Colonic mucosa (tissue), 4 donors: ENCODE measurements around the gene XRCC3. TPM values are rescaled to one million over a fixed set of nuclear protein-coding genes. Genes with fewer than 3 reads are reported as not detected.

Source experiments
- DNase-seq: peaks from one replicate; pipeline ENCODE4 v3.0.0-alpha.2; 2020
- H3K27ac ChIP-seq: fragments of 200-600 bp; one replicate; pipeline ENCODE4 v1.8.0; 2021
- H3K27me3 ChIP-seq: fragments of 200-600 bp; one replicate; pipeline ENCODE4 v1.8.0; 2021
- H3K36me3 ChIP-seq: fragments of 200-600 bp; one replicate; pipeline ENCODE4 v1.8.0; 2021
- H3K4me1 ChIP-seq: fragments of 200-600 bp; one replicate; pipeline ENCODE4 v1.8.0; 2021; ENCODE audit warnings: mild to moderate bottlenecking
- H3K4me3 ChIP-seq: fragments of 200-600 bp; one replicate; pipeline ENCODE4 v1.8.0; 2021
- H3K9ac ChIP-seq, 2 donors: one replicate each; pipeline ENCODE4 v1.7.0; 2013; ENCODE audit warnings: control low read depth in 2 of 2, low read depth in 2 of 2, low read length in 2 of 2
- H3K9me3 ChIP-seq: fragments of 200-600 bp; one replicate; pipeline ENCODE4 v1.8.0; 2021
- intact Hi-C: fragments of 100-400 bp; cut with DNase I; formaldehyde crosslinking; loops from one replicate; pipeline ENCODE4 v1.14.1; 2022
- total RNA-seq, 2 donors: library from RNA; stranded (reverse); fragmentation: NEBNext Ultra II Directional in 1 of 2; extraction: Animal tissue kit (Norgen Biotek cat#: 25700) in 1 of 2; gene quantifications; one replicate each; pipeline ENCODE4 v1.2.1, GENCODE V29; 2021
- TF ChIP-seq, protein P1 (sequence below): fragments of 200-600 bp; IDR thresholded peaks from one replicate; pipeline ENCODE4 v1.8.0; 2022; ENCODE audit warnings: antibody characterized with exemption, mild to moderate bottlenecking
- donor health status: healthy.
- donor health status: DM: no; HTN: no; CAD: no.
- donor health status: DM: no; HTN: no; CAD: no.

The XRCC3 gene
- total RNA-seq, 2 donors from 2014 or later: 8.3 to 70.0 TPM

DNA sequence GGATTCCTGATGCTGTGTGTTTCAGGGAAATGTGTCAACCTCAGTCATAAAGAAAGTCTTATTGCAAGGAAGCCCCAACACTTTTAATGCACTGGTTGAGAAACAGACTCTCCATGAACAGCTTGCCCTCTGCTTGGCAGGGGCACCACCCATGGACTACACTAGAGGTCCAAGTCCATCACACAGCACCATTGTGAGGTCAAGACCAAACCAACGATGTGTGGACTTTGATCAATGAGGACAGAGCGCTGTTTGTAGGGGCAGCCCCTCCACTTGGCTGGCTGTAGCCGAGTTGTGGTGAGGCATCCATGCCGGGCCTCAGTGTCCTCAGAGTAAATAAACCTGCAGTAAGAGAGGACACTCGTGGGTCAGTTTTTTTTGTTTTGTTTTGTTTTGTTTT lies 30.2 kb upstream of the XRCC3 start:
- intact Hi-C loops: no loop called here
- TF ChIP-seq, protein P1, sequence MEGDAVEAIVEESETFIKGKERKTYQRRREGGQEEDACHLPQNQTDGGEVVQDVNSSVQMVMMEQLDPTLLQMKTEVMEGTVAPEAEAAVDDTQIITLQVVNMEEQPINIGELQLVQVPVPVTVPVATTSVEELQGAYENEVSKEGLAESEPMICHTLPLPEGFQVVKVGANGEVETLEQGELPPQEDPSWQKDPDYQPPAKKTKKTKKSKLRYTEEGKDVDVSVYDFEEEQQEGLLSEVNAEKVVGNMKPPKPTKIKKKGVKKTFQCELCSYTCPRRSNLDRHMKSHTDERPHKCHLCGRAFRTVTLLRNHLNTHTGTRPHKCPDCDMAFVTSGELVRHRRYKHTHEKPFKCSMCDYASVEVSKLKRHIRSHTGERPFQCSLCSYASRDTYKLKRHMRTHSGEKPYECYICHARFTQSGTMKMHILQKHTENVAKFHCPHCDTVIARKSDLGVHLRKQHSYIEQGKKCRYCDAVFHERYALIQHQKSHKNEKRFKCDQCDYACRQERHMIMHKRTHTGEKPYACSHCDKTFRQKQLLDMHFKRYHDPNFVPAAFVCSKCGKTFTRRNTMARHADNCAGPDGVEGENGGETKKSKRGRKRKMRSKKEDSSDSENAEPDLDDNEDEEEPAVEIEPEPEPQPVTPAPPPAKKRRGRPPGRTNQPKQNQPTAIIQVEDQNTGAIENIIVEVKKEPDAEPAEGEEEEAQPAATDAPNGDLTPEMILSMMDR: no peak
- Histone ChIP-seq H3K4me1 (no peaks in the 10 kb centered on the region), H3K36me3 (no peaks in the 10 kb centered on the region), H3K27ac (no peak overlapping the region), H3K4me3 (no peak overlapping the region), H3K27me3 (no peaks in the 10 kb centered on the region), H3K9ac (no peak overlapping the region), H3K9me3 (no peaks in the 10 kb centered on the region)
- no peak for DNase-seq

DNA sequence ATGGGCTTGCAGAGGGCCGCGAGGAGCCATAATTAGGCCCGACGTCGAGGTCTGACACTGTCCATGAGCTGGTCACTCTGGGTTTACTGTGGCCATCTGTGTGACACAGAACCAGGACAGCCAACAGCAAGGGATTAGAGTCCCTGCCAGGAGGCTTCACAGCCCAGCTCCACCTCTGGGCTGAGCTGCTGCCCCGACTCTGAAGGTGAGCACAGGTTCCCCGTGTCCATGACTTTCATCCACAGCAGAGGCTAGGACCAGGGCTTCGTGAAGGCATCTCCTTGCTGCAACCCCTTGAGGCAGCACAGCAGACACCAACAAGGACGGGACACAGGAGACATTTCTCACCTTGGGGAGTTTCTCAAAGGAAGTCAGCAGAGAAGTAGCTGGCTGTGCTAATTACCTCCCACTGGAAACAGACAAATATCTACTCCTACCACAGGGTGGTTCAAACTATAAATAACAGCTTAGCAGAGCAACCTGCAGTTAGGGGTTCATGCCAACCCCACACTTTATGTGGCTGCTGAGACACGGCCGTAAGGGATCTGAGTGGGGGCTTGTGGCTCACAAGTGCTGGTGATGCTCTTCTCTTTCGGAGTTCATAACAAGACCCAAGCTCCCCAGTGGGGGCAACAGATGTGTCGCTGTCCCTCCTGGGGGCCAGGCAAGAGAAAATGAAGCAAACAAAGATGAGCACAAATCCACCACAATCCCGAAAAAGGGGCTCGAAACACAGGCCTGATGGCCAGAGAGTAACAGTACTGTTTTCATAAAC lies 29.6 kb upstream of the XRCC3 start:
- H3K9me3 ChIP-seq: no peaks in the 10 kb centered on the region
- no peaks in the 10 kb centered on the region for H3K36me3 ChIP-seq
- no peak for DNase-seq
- no peak overlapping the region for H3K9ac ChIP-seq
- TF ChIP-seq, protein P1: no peak
- H3K4me1 ChIP-seq: no peaks in the 10 kb centered on the region
- H3K27ac ChIP-seq: no peak overlapping the region
- H3K27me3 ChIP-seq: no peaks in the 10 kb centered on the region
- intact Hi-C loops: no loop called here
- no peak overlapping the region for H3K4me3 ChIP-seq

DNA sequence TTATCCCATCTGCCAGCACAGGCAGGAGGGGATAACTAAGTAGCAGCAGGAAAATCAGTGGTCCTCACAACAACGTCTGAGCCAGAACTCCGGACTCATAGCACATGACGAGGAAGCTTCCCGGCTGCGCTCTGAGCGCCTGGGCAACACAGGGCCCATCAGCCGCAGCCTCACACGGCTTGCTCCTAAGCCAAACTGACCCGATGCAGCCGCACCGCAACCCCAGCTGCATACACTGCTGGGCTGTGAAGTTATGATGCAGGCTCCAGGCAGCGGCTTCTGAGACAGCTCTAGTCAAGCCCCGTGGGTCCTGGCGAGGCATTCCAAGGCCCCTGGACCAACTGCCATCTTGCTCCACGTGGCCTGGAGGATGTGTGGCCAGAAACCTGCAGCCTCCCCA lies 28.4 kb upstream of the XRCC3 start:
- no peaks in the 10 kb centered on the region for H3K4me1 ChIP-seq
- intact Hi-C loops: no loop called here
- no peaks in the 10 kb centered on the region for H3K27me3 ChIP-seq
- H3K9me3 ChIP-seq: no peaks in the 10 kb centered on the region
- no peak overlapping the region for H3K27ac ChIP-seq
- no peak overlapping the region for H3K9ac ChIP-seq
- no peaks in the 10 kb centered on the region for H3K36me3 ChIP-seq
- TF ChIP-seq, protein P1: no peak
- no peak overlapping the region for H3K4me3 ChIP-seq
- DNase-seq: no peak

DNA sequence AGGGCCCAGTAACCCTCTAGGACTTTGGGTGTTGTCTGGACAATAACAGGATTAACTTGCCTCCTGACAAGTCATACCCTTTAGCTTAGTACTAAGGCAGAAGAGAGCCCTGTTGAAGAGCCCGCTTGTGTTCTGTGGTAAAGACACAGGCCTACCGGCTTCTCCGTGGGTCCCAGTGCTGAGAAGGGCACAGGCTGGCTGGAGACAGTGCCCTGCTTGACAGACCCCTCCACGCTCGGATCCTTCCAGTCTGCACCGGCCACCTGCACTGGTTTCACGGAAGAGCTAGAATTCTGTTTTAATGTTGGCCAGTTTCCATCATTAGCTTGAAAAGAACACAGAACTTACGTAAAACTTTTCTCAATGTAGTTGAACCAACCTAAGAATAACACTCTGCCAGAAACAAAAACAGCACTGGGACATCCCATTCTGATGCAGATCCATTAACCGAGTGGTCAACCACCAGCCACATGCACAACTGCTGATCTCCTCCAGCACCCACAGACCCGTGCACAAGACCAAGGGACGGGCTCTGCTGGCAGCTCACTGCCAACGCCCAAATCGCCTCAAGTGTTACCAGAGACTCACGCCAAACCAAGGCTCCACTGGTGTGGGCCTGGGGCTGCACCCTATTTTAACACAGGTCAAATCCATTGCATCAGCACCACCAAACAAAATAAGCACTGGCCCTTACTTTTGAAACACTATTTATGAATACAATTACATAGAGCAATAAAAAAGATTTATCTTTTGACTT lies 27.4 kb upstream of the XRCC3 start:
- Histone ChIP-seq H3K9ac (no peak overlapping the region), H3K27me3 (no peaks in the 10 kb centered on the region), H3K27ac (no peak overlapping the region), H3K4me1 (no peaks in the 10 kb centered on the region), H3K9me3 (no peaks in the 10 kb centered on the region), H3K36me3 (peaks cover under 1% of the 10 kb centered on the region), H3K4me3 (no peak overlapping the region)
- DNase-seq: no peak
- TF ChIP-seq, protein P1: no peak
- intact Hi-C loops: no loop called here

DNA sequence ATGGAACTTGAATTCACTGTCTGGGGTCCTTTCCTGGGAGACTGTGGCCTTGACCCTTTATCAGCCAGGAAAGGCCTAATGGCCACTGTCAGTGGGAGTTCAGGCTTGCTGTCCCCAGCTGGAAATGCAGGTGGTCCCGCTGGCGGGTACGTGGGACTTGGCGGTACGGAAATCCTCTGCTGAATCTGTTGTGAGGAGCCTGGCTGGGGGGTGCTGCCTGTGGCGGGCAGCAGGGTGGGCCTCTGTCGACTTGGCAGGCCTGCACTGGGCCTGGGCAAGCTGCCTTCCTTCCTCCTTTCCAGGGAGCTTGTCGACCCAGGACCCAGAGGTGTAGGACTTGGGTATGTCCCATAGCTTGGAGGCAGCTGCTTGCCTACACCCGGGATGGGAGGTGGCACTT lies 26.6 kb upstream of the XRCC3 start:
- H3K27me3 ChIP-seq: no peaks in the 10 kb centered on the region
- TF ChIP-seq, protein P1: no peak
- peaks cover 4% of the 10 kb centered on the region for H3K36me3 ChIP-seq
- no peaks in the 10 kb centered on the region for H3K4me1 ChIP-seq
- no peak overlapping the region for H3K4me3 ChIP-seq
- no peak overlapping the region for H3K27ac ChIP-seq
- no peak for DNase-seq
- H3K9ac ChIP-seq: no peak overlapping the region
- intact Hi-C loops: no loop called here
- no peaks in the 10 kb centered on the region for H3K9me3 ChIP-seq
